T1000 (cell line): Measurements from ENCODE around the gene TMCC2.

ENCODE experiments used
- DNase-seq: peaks from one replicate; lab custom pipeline; 2025; ENCODE audit warnings: mixed read lengths; lab: John Stamatoyannopoulos, UW

Gene TMCC2

DNA sequence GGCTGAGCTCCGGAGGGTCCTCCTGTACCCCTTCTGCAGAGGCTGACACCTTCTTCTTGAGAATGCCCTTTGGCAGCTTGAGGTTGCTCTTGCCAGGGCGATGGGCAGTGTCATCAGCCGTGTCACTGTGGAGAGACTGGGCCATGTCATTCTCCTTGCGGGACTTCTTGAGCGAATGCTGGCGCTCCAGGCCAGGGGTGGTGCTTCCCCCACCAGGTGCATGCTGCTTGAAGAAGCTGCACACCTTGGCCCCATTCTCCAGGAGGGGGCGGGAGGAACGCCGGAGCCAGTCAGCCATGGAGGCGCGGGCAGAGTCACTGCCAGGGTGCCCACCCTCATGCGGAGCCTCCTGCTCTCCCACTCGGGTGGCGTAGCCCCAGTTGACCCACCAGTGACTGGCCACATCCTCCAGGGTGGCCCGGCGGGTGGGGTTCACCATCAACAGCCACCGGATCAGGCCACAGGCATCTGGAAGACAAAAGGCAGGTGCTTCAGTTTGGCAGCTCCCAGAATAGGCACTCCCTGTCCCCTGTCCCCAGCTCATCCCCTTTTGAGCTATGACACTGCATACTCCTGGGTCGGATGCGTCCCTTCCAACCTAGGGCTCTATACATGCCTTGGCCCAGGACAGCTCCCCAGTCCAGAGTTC, 76.4 kb downstream of the TMCC2 start:
- DNase-seq, result no peak

- DNase-seq, result no peak
Measured at GRCh38 chr1:205304695-205305070, 76.9 kb downstream of the TMCC2 start.

DNA sequence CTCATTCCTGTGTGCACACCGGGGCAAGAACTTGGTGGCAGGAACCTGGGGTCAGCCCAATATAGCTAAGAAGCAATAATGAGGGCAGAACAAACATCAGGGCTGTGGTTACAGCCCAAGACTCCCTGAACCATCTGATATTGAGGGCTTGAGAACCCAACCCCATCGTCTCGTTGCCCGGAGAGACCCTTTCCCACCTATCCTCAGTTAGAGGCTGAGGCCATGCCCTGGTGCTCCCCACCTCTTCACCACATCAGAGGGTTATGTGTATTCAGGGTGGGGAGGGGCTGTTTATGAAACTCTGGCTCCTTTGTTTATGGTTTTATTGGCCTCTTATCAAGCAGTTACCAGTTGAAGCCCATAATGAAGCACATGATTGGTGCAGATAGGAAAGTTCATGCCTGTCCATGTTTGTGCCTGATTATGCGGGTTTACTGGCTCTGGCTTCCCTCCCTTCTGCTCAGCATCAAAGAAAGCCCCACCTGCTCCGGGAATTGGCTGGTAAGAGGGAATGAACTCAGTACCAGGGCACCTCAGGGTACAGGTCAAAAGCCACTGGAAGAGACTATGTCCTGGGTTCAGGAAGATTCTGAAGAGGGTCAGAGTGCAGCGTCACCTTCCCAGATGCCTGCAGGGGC, 79.3 kb downstream of the TMCC2 start:
- no peak for DNase-seq

- DNase-seq, result no peak
Measured at GRCh38 chr1:205309741-205310140, 82.0 kb downstream of the TMCC2 start.

DNA sequence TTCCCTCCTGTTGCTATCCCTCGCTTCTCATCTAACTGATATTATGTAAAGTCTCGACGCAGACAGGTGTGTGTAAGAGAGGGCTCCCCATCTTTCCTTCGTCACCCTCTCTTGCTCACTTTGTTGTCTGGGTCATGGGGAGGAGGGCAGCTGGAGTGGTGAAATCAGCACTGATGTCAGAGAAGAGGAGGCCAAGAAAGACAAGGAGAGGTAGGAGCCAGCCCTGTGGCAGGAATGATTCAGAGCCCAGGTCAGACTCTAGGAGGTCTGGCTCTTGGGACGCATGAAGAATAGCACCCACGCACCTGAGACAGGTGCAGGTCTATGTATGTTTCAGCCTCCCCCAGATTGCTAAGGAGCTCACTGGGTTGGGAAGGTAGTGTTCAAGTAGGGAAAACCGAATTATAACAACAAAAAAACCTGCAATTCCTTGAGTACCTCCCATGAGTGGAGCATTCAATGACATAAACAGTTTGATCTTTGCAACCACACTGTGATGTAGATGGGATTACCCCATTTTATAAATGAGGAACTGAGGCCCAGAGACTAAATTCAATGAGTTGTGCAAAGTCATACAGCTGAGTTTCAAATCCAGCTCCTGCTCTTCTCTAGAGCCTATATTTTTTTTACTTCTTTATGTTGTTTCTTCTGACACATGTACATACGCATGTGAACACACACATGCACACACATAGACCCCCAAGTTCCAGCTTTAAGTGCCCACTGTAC, 83.4 kb downstream of the TMCC2 start:
- DNase-seq, result no peak

DNA sequence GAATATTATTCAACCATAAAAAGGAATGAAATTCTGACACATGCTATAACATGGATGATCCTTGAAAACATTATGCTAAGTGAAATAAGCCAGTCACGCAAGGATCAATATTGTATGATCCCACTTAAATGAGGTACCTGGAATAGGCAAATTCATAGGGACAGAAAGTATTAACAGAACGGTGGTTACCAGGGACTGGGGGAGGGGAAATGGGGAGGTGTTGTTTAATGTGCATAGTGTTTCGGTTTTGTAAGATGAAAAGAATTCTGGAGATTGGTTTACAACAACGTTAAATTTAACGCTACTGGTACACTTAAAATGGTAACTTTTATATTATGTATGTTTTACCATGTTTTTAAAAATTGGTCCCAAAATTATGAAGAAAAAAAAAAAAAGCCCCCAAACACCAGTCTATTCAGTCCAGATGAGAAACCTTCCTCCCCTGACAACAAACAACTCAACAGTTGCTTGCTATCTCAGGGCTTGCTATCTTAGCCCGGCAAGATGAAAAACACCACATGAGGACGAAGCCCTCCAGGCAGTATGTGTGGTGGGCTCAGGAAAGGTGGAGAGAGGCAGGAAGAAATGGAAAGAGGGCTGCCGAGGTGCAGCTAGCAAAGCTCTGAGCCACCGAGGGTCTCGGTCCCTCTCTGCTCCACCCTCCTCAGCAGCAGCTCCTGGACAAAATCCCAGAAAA, 85.3 kb downstream of the TMCC2 start:
- DNase-seq, result no peak

GRCh38 chr1:205313563-205314308, 86.0 kb downstream of the TMCC2 start:
- no peak for DNase-seq

GRCh38 chr1:205315008-205315618, 87.4 kb downstream of the TMCC2 start:
- no peak for DNase-seq

GRCh38 chr1:205316161-205316566, 88.4 kb downstream of the TMCC2 start:
- DNase-seq, result no peak

DNA sequence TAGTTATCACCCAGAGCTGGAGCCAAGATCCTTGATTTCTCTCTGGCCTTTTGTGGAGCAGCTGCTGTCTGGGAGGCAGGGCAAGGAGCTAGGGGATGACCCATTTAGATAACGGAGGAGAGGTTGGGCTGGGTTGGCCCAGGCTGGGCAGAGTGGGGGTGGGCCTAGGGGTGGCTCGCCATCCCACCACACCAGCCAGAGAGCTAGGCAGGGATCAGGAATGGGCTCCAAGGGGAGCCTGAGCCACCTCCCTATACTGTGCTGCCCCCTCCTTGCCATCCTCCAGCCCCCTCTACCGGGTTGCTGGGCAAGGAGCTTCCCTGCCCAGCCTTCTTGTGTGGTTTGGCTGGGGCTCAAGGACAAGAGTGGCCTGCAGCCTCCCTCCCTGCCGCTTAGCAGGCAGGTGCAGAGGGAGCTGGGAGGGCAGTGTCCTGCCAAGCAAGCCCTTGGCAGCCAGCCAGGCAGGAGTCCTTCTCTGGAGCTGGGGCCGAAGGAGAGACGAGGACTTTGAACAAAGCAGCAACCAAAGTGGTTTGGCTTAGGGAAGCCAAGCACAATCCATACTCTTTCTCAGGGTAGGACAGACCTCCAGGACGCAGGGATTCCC, 89.7 kb downstream of the TMCC2 start:
- no peak for DNase-seq

GRCh38 chr1:205318231-205318991, 90.7 kb downstream of the TMCC2 start:
- no peak for DNase-seq

- DNase-seq, result no peak
Measured at GRCh38 chr1:205319081-205320018, 91.6 kb downstream of the TMCC2 start.

- peak; percentile 92 for DNase-seq
Measured at GRCh38 chr1:205321162-205321958, 93.6 kb downstream of the TMCC2 start, which contains the start of gene NUAK2. NUAK2 (minus strand) TSS chr1:205321745; CDS start chr1:205321628, 117 bp downstream.

DNA sequence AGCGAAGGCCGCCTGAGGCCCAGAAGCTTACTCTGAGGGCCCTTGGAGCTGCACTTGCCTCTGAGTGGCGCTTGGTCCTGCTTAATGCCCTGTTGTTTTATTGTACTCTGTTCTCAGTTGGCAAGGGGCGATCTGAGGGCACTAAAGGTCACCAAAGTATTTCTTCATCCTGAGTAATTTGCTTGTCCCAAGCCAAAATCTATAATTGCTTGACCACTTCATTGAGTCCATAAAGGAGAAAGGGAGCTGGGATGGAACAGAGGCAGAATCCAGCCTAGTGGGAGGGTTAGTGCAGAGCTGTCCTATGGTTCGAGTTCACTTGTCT, 94.2 kb downstream of the TMCC2 start:
- DNase-seq, result no peak
